Mesenchymal stem cell (in vitro differentiated cells and primary cell): ENCODE measurements around the gene BAG5.

Experiments
- DNase-seq: peaks from one replicate; pipeline ENCODE4 v3.0.0-alpha.2; 2013
- H2AFZ ChIP-seq: one replicate; pipeline ENCODE4 v1.6.1; 2013; ENCODE audit warnings: low read depth, mild to moderate bottlenecking, control low read depth, inconsistent platforms, low read length, moderate library complexity
- H2AK5ac ChIP-seq: 2 replicates; pipeline ENCODE4 v1.6.1; 2013; ENCODE audit warnings: low read length, moderate library complexity, mild to moderate bottlenecking, inconsistent platforms; ENCODE audit not compliant: severe bottlenecking
- H2BK120ac ChIP-seq: one replicate; pipeline ENCODE4 v1.6.1; 2013; ENCODE audit warnings: low read depth, mild to moderate bottlenecking, inconsistent platforms, low read length, moderate library complexity
- H2BK12ac ChIP-seq, 2 experiments: one replicate each; pipeline ENCODE4 v1.6.1; 2013; ENCODE audit warnings: inconsistent platforms in 2 of 2, low read length in 2 of 2, mild to moderate bottlenecking in 2 of 2, moderate library complexity in 2 of 2, control low read depth in 1 of 2
- H2BK15ac ChIP-seq: one replicate; pipeline ENCODE4 v1.6.1; 2013; ENCODE audit warnings: mild to moderate bottlenecking, low read depth, inconsistent platforms; ENCODE audit not compliant: poor library complexity, severe bottlenecking
- H2BK5ac ChIP-seq: 2 replicates; pipeline ENCODE4 v1.6.1; 2013; ENCODE audit warnings: low read depth, mild to moderate bottlenecking, low read length, control low read depth, inconsistent platforms; ENCODE audit not compliant: poor library complexity, severe bottlenecking
- H3K14ac ChIP-seq, 2 experiments: one replicate each; pipeline ENCODE4 v1.6.1; 2013; ENCODE audit warnings: inconsistent platforms in 2 of 2, low read length in 2 of 2, control low read depth in 1 of 2, mild to moderate bottlenecking in 1 of 2, moderate library complexity in 1 of 2
- H3K18ac ChIP-seq, 2 experiments: one replicate each; pipeline ENCODE4 v1.6.1; 2013; ENCODE audit warnings: inconsistent platforms in 2 of 2, low read length in 2 of 2, control low read depth in 1 of 2, low read depth in 1 of 2, mild to moderate bottlenecking in 1 of 2
- H3K23ac ChIP-seq, 2 experiments: one replicate each; pipeline ENCODE4 v1.6.1; 2013; ENCODE audit warnings: inconsistent platforms in 2 of 2, low read length in 2 of 2, mild to moderate bottlenecking in 2 of 2, moderate library complexity in 2 of 2, control low read depth in 1 of 2
- H3K27ac ChIP-seq: 2 replicates; pipeline ENCODE4 v1.5.1; 2013; ENCODE audit warnings: mild to moderate bottlenecking, moderate library complexity, low read length, control low read depth, inconsistent platforms; ENCODE audit not compliant: poor library complexity, severe bottlenecking
- H3K27me3 ChIP-seq, 2 experiments: 2 replicates each; pipeline versions ENCODE4 v1.6.1 to v1.7.0; 2013; ENCODE audit warnings: low read length in 2 of 2, mild to moderate bottlenecking in 2 of 2, moderate library complexity in 2 of 2, control low read depth in 1 of 2, inconsistent platforms in 1 of 2; ENCODE audit not compliant: control insufficient read depth in 1 of 2, insufficient read depth in 1 of 2
- H3K36me3 ChIP-seq, 2 experiments: 2 replicates each; pipeline versions ENCODE4 v1.6.1 to v1.7.0; 2013; ENCODE audit warnings: low read length in 2 of 2, control low read depth in 1 of 2, inconsistent platforms in 1 of 2, low read depth in 1 of 2, mild to moderate bottlenecking in 1 of 2; ENCODE audit not compliant: insufficient read depth in 2 of 2, control insufficient read depth in 1 of 2
- H3K4ac ChIP-seq, 2 experiments: one replicate each; pipeline ENCODE4 v1.6.1; 2013; ENCODE audit warnings: inconsistent platforms in 2 of 2, low read length in 2 of 2, mild to moderate bottlenecking in 2 of 2, moderate library complexity in 2 of 2, control low read depth in 1 of 2, low read depth in 1 of 2
- H3K4me1 ChIP-seq: 2 replicates; pipeline ENCODE4 v1.6.1; 2013; ENCODE audit warnings: low read depth, low read length, control low read depth; ENCODE audit not compliant: control insufficient read depth, insufficient read depth
- H3K4me2 ChIP-seq: 2 replicates; pipeline ENCODE4 v1.6.1; 2013; ENCODE audit warnings: low read length, mild to moderate bottlenecking, inconsistent platforms; ENCODE audit not compliant: poor library complexity, severe bottlenecking
- H3K4me3 ChIP-seq, 2 experiments: 2 replicates each; pipeline versions ENCODE4 v1.5.1 to v1.7.0; 2013; ENCODE audit warnings: low read length in 2 of 2, mild to moderate bottlenecking in 2 of 2, control low read depth in 1 of 2, low read depth in 1 of 2; ENCODE audit not compliant: insufficient read depth in 1 of 2
- H3K79me1 ChIP-seq: replicated peaks from 2 replicates; pipeline ENCODE4 v1.6.1; 2013; ENCODE audit warnings: mild to moderate bottlenecking, control low read depth, low read length, inconsistent platforms; ENCODE audit not compliant: poor library complexity, severe bottlenecking
- H3K9ac ChIP-seq: 2 replicates; pipeline ENCODE4 v1.7.0; 2013; ENCODE audit warnings: mild to moderate bottlenecking, low read length, moderate library complexity
- H3K9me3 ChIP-seq: 2 replicates; pipeline ENCODE4 v1.7.0; 2013; ENCODE audit warnings: mild to moderate bottlenecking, low read length; ENCODE audit not compliant: control insufficient read depth
- H4K8ac ChIP-seq: one replicate; pipeline ENCODE4 v1.6.1; 2013; ENCODE audit warnings: inconsistent platforms, mild to moderate bottlenecking, low read length, moderate library complexity
- H4K91ac ChIP-seq: one replicate; pipeline ENCODE4 v1.6.1; 2013; ENCODE audit warnings: mild to moderate bottlenecking, low read length, inconsistent platforms
- whole genome bisulfite sequencing: methylation state at CpG from one replicate; pipeline ENCODE4 v1.1.7; 2013; ENCODE audit warnings: mixed read lengths; 5-methylcytosine and 5-hydroxymethylcytosine counted together

BAG5 gene

DNA sequence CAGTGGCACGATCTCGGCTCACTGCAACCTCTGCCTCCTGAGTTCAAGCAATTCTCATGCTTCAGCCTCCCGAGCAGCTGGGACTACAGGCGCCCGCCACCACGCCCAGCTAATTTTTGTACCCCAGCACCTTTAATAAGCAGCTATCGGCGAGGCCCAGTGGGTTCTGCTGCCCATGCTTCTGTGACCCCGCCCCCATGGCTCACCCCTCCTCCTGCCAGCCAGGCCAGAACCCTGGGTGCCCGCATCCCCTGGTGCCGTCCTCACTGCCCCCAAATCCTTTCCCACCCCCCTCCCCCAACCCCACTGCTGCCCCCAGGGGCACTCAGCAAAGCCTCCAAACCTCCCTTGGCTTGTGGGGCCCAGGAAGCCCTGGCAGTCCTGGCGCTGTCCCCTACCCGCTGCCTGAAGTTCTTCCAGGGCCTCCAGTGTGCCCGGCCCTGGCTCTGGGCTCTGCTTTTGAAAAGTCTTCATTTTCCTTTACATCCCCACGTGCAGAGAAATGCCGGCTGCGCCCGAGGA is 14.5 kb downstream of the BAG5 start:
- 87% methylated on average over 18 of the region's 18 CpGs for WGBS
- no peak overlapping the region for H2AFZ ChIP-seq

DNA sequence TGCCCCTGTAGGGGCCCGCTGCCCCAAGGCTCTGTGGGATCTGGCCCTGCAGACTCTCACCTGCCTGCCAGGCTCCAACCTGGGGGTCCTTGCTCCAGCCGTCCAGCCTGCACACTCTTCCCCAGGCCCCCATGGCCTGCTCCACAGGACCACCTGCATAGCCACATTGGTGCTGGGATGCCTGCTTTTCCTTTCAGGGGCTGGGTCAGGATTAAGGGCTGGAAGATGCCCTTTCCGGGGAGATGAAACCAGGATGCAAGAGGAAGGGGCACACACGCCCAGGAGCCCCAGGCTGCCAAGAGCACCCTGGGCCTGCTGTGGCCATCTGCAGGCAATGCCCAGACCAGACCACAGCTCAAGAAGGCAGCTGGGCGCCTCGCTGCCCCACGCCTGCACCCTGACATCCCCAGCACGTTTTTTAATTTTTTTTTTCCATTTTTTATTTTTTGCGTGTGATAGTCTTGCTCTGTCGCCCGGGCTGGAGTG is 15.0 kb downstream of the BAG5 start:
- 83% methylated on average over 10 of the region's 11 CpGs for WGBS

More for the DNA sequence above, 14.5 kb downstream of the BAG5 start:
- Histone ChIP-seq H2BK15ac (no peak overlapping the region), H2BK5ac (no peak overlapping the region), H2AK5ac (no peak overlapping the region), H2BK120ac (no peak overlapping the region), H3K23ac (no peak overlapping the region), H3K27ac (no peak overlapping the region), H3K4me3 (no peak overlapping the region), H2BK12ac (no peak overlapping the region), H3K4ac (no peak overlapping the region), H3K14ac (no peak overlapping the region), H3K18ac (no peak overlapping the region), H3K9me3 (no peaks in the 10 kb centered on the region), H3K4me1 (peaks cover 52% of the 10 kb centered on the region), H3K36me3 (peaks cover 0 to 10% of the 10 kb centered on the region in 2 experiments), H3K27me3 (no peaks in the 10 kb centered on the region), H3K9ac (no peak overlapping the region), H3K4me2 (no peak overlapping the region), H4K91ac (no peak overlapping the region), H3K79me1 (peaks cover 15% of the 10 kb centered on the region), H4K8ac (no peak overlapping the region)
- no peak for DNase-seq

DNA sequence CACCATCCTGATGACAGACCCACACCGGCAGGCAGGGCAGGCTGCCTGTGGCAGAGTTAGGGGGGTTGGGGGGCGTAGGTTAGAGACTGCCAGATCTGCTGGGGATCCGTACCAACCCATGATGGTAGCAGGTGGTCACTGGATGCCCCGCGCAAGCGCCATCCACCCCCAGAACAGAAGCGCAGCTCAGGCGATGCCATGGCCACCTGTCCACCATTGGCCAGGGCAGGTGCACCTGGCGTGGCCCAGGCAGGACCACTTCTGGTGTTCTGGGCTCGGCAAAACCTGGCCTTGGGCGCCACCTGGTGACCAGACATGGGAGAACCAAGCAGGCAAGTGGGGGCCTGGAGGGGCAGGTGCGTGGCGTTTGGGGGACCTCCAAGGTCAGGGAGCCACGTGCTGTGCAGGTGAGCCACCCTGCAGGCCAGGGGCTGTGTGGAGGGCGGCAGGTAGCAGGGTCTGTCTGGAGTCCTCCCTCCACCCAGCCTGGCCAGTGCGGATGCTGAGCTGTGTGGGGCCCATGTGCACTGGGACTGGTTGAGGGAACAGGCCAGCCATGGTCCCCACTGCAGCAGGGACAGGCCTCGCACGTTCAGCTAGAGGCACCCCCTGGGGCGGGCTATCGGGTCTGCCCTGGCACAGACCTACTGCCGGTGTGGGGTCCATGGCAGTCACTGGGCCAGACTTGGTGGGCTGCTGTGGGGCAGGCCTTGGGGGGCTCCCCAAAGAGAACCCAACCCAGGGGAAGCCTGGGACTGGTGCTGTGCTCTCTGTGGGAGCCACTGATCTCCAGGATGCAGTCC is 15.6 kb downstream of the BAG5 start:
- H2AK5ac ChIP-seq = peak overlapping the region; percentile 23
- no peak overlapping the region for H2BK12ac ChIP-seq
- no peak overlapping the region for H3K14ac ChIP-seq
- H2BK120ac ChIP-seq = no peak overlapping the region
- peaks cover 0 to 10% of the 10 kb centered on the region in 2 experiments for H3K36me3 ChIP-seq
- no peak overlapping the region for H2BK15ac ChIP-seq
- H4K8ac ChIP-seq = no peak overlapping the region
- no peak overlapping the region for H3K27ac ChIP-seq
- WGBS = 22% methylated on average over 21 of the region's 21 CpGs
- H3K4ac ChIP-seq = no peak overlapping the region
- H4K91ac ChIP-seq = no peak overlapping the region
- no peaks in the 10 kb centered on the region for H3K9me3 ChIP-seq
- H3K79me1 ChIP-seq = peaks cover 15% of the 10 kb centered on the region
- H3K4me3 ChIP-seq = no peak overlapping the region
- peak; percentile 46 for DNase-seq
- H3K4me1 ChIP-seq = peaks cover 54% of the 10 kb centered on the region
- no peaks in the 10 kb centered on the region for H3K27me3 ChIP-seq
- H3K9ac ChIP-seq = no peak overlapping the region
- no peak overlapping the region for H2BK5ac ChIP-seq
- no peak overlapping the region for H2AFZ ChIP-seq
- no peak overlapping the region for H3K23ac ChIP-seq
- H3K4me2 ChIP-seq = no peak overlapping the region
- H3K18ac ChIP-seq = no peak overlapping the region

More for the DNA sequence above, 15.0 kb downstream of the BAG5 start:
- H3K23ac ChIP-seq = no peak overlapping the region
- H4K8ac ChIP-seq = no peak overlapping the region
- no peak overlapping the region for H3K27ac ChIP-seq
- H2BK5ac ChIP-seq = no peak overlapping the region
- no peak overlapping the region for H3K9ac ChIP-seq
- H2AK5ac ChIP-seq = no peak overlapping the region
- H3K9me3 ChIP-seq = no peaks in the 10 kb centered on the region
- no peak overlapping the region for H4K91ac ChIP-seq
- H3K4ac ChIP-seq = no peak overlapping the region
- H2BK12ac ChIP-seq = no peak overlapping the region
- no peak overlapping the region for H3K18ac ChIP-seq
- no peak for DNase-seq
- no peak overlapping the region for H2BK15ac ChIP-seq
- H3K4me3 ChIP-seq = no peak overlapping the region
- H3K79me1 ChIP-seq = peaks cover 15% of the 10 kb centered on the region
- H3K14ac ChIP-seq = no peak overlapping the region
- H3K27me3 ChIP-seq = no peaks in the 10 kb centered on the region
- peaks cover 53% of the 10 kb centered on the region for H3K4me1 ChIP-seq
- H3K36me3 ChIP-seq = peaks cover 0 to 10% of the 10 kb centered on the region in 2 experiments
- no peak overlapping the region for H3K4me2 ChIP-seq
- H2BK120ac ChIP-seq = no peak overlapping the region
- no peak overlapping the region for H2AFZ ChIP-seq

DNA sequence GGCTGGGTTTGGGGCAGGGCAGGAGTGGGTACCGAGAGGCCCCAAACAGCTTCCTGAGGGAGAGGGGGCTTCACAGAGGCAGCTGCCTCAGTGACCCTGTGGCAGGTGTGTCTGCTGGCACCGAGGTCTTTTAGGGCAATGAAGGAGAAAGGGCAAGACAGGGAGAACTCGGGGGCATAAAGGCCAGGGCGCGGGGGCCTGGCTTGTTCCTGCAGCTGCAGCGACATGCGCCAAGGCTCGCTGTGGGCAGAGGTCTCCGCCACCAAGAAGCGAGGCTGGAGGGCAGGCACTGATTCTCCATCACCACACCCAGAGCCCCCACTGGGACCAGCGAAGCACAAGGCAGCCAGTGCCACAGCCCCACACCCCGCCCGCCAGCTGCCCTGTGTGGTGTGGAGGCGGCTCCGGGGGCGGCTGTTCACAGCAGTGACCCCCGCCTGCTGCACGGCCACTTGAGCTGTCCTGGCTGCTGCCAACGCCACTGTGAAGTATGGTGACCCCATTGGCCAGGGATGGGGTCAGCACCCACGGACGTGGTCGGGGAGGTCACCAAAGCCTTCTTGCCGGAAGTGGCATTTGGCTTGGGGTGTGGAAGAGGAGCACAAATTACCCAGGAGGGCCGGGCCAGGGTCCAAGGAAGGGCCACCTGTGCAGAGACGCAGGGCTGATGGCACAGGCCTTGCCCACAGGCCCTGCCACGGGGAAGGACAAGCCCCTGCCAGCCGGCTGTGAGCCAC is 16.4 kb downstream of the BAG5 start:
- H3K79me1 ChIP-seq = peaks cover 15% of the 10 kb centered on the region
- H2BK5ac ChIP-seq = no peak overlapping the region
- peaks cover 54% of the 10 kb centered on the region for H3K4me1 ChIP-seq
- H3K9ac ChIP-seq = no peak overlapping the region
- H4K91ac ChIP-seq = no peak overlapping the region
- H3K4me3 ChIP-seq = no peak overlapping the region
- no peaks in the 10 kb centered on the region for H3K27me3 ChIP-seq
- H2BK120ac ChIP-seq = no peak overlapping the region
- H2AFZ ChIP-seq = no peak overlapping the region
- 81% methylated on average over 27 of the region's 27 CpGs for WGBS
- H3K36me3 ChIP-seq = peaks cover 0 to 10% of the 10 kb centered on the region in 2 experiments
- H2AK5ac ChIP-seq = no peak overlapping the region
- H2BK15ac ChIP-seq = no peak overlapping the region
- H2BK12ac ChIP-seq = no peak overlapping the region
- no peak overlapping the region for H3K18ac ChIP-seq
- no peak overlapping the region for H3K4ac ChIP-seq
- no peak overlapping the region for H4K8ac ChIP-seq
- H3K14ac ChIP-seq = no peak overlapping the region
- no peak overlapping the region for H3K23ac ChIP-seq
- no peaks in the 10 kb centered on the region for H3K9me3 ChIP-seq
- no peak overlapping the region for H3K4me2 ChIP-seq
- no peak overlapping the region for H3K27ac ChIP-seq
- no peak for DNase-seq
